Measurements from ENCODE around the gene DERL2.
A peak's percentile ranks its signal among the peaks of the same experiment; 100 is the strongest.

The DERL2 gene

DNA sequence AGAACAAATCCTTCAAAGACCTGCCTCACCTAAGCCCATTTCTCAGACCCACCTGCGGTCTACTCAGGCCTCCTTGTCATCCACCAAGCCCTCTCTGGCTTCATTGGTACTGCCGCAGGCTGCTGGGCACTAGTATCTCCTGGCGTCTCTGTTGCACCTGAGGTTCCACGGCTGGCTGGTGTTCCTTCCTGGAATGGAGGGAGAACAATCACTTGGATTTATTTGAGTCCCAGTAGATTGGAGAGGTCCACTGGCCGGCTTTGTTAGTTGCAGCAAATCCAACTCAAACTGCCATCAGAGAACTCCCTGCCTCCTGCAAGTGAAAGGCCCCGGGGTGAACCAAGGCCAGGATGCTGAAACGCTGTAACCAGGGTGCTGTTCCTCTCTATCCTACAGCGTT, 15.7 kb upstream of the DERL2 start:
- DNase-seq (ENCODE audit: low read depth in 2 of 2), result no peak

DNA sequence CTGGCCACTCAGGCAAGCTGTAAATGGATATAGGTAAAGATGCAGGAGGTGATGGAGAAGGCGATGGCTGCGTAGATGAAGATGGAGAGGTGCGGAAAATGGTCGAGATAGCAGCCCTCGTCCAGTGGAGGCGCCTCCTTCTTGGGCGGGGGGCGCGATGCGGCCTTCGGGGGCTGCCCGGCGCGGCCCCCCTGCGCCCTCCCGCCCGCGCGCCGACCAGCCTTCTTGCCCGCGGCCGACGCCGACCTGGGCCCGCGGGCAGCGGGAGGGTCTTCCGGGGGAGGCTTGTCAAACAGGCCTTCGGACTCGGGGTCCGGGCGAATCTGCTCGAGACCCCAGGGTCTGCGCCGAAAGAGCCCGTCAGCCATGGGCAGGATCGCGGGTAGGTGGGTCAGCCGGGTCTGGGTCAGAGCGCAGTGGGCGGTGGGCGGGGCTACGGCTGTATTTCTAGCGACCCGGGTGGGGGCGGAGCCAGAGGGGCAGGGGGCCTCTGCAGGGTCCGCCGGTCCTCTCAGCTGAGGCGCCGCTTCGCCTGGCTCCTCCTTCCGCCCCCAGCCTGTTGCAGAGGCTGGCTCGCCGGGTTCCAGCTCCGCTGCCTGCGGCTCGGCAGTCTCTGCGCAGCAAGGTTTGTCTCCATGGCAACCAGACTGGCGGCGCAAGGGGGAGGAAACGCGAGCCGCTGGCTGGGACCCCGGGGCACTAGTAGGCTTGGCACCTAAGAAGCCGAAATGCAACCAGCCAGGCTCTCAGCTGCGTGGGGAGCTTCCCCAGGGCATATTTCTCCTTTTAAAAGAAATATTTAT, 14.8 kb upstream of the DERL2 start:
- DNase-seq (ENCODE audit: low read depth in 2 of 2), result peak; percentile 51 to 63

DNA sequence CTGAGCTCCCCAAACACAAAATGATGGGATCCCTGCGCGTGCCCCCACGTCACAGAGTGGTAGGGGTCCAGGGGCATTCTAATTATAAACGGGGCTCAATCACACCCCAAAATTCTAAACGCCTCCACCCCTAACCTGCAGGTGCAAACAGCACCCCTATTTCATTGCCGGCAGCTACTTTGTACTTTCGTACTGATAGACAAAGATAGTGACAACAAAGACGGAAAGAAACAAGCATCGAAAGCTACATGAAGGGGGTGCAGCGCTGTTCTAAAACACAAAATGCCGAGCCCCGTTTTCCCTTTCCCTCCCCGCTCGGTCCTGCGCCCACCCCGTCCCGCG, 14.2 kb upstream of the DERL2 start:
- DNase-seq (ENCODE audit: low read depth in 2 of 2), result no peak

DNA sequence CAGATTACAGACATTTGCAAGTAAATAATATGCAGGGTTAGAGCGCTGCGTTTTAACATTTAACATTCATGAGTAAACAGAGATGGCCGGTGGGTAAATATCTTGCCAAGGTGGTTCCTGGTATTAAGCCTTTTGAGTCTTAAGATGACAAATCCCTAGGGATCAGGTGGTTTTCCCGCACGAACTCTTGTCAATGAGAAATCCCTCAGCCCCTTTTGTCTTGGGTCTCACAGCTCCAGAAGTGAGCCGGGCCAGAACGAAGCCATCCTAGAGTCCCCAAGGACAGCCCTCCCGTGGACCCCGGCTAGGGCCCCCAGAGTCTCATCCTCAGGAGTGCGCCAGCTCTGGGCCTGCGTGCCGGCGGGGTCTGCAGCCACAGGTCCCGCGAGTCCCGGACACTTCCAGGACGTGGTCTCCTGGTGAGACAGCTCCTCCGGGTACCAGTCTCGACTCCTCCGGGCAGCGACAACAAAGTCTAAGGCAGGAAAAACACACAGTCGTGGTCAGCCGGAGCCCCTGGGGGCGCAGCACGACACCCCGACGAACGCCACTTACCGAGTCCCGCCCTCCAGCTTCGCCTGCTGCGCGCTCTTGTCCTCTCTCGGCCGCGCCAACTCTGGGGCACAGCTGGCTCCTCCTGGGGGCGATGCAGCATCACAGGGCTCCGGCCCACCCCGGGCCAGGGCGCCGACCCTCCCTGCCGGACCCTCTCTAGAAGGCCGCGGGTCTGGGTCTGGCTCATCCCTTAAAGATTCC, 13.7 kb upstream of the DERL2 start:
- no peak for DNase-seq (ENCODE audit: low read depth in 2 of 2)

DNA sequence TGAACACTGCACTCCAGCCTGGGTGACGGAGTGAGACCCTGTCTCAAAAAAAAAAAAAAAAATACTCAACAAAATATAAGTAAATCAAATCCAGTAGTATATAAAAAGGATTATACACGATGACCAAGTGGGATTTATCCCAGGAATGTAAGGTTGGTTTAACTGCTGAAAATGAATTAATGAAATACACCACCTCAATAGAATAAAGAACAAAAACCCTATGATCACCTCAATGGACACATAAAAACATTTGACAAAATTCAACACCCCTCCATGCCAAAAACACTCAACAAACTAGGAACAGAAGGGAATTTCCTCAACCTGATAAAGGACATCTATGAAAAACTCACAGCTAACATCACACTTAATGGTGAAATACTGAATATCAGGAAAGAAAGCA, 7.0 kb upstream of the DERL2 start:
- DNase-seq (ENCODE audit: low read depth in 2 of 2), result no peak

DNA sequence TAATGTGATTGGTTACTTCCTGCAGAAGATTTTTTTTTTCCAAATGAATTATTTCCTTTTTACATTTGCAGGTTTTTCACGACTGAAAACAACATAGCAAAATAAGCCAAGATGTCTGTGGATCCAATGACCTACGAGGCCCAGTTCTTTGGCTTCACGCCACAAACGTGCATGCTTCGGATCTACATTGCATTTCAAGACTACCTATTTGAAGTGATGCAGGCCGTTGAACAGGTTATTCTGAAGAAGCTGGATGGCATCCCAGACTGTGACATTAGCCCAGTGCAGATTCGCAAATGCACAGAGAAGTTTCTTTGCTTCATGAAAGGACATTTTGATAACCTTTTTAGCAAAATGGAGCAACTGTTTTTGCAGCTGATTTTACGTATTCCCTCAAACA, 2.8 kb upstream of the DERL2 start:
- DNase-seq (ENCODE audit: low read depth in 2 of 2), result no peak

DNA sequence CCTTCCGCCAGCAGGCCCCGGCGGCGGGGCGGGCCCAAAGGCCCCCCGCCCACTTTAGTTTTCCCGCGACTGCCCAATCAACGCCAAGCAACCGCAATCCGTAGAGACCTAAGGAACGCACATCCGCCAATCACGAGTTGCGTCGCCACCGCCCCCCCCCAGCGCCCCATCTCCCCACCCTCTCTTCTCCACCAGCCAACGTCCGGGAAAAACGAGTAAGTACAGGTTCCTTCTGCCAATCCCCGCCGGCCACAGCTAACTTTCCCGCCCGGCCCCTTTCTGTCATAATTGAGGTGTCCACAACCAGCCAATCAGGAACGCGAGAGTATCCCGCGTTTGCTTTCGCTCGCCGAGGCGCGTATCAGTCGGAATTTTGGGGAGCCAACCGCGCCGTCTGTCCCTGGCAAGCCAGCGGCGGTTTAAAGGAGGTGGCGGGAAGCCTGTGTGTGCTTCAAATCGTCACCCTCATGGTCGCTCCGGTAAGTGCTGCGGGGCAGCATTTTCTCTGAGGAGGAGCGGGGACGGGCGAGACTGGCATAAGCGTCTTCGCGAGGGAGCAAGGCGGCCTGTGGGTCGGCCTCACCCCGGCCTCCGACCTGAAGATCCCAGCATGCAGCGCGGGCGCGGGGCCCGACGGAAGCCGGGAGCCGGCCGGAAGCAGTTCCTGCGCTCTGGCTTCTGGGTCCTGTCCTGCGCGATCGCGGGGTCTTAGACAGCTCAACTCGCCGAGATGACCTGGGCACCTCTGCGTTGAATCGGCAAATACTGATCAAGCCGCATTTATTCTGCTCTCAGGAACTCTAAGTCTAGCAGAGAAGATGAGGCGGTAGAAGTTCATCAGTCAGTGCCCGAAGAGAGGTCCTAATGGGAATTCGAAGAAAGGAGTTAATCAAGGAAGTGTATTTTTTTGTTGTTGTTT, 487 bp upstream of the DERL2 start, which contains the start of gene MIS12:
TSS of gene MIS12 (plus strand) at position 361 of the 919 bp plus-strand sequence. CDS start 2,297 bp downstream, outside the sequence.
- DNase-seq (ENCODE audit: low read depth in 2 of 2), result peak; percentile 92 to 97

DNA sequence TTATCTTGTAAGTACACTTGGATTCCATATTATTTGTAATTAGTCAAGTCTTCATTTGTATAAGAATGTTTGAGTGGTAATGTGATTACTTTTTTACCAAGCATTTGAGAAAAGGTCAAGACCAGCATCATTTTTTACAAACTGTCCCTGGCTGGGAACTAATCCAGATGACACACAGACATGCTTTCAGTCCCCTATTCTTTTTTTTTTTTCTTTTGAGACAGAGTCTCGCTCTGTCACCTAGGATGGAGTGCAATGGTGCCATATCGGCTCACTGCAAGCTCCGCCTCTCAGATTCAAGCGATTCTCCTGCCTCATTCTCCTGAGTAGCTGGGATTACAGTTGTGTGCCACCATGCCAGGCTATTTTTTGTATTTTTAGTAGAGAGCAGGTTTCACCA, 4.5 kb downstream of the DERL2 start:
- DNase-seq (ENCODE audit: low read depth in 2 of 2), result no peak

DNA sequence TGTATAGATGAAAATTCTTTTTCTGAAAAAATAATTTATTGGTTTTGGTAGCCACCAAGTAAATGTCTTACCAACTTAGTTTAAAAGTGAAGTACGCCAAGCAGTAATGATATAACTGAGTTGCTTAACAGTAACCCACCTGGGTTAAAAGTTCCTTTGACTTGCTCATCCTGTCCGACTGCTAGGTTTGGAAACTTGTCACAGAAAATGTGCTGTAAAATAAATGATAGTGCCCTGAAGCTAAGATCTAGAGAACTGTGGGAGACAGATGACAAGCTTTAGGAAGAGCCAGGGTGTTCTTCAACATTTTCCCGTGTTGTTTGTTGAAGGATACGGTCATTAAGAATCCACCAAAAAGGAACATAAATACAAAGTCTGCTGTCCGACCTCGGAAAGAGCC, 5.0 kb downstream of the DERL2 start:
- DNase-seq (ENCODE audit: low read depth in 2 of 2), result no peak

DNA sequence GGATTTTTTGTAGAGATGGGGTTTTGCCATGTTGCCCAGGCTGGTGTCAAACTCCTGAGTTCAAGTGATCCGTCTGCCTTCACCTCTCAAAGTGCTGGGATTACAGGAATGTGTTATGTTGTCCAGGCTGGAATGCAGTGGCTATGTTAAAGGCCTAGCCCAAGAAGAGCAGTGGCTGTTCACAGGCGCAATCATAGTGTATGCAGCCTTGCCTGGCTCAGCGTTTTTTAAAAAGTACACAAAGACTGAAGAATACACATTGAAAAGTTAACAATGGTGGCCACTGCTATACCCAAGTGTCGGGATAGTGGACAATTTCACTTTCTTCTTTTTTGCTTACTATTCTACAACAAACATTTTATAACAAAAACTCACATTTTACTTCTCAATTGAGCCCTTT, 7.0 kb downstream of the DERL2 start:
- no peak for DNase-seq (ENCODE audit: low read depth in 2 of 2)

DNA sequence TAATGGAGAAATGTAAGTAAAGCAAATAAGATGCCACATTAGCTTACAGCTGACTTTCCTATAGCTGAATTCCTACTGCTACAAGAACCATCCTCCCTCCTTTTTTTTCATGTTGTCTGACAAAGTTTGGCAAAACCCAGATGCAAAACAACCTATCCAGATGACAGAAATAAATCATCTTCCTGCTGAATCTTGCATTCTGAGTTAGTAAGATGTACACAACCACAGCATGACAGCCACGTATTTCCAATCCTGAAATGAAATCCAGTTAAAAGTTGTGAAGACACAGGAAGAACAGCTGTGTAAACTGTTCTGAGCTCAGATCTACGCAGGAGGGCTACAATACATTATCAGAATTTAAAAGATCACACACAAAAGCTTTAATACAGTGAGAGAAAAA, 12.1 kb downstream of the DERL2 start:
- no peak for DNase-seq (ENCODE audit: low read depth in 2 of 2)

DNA sequence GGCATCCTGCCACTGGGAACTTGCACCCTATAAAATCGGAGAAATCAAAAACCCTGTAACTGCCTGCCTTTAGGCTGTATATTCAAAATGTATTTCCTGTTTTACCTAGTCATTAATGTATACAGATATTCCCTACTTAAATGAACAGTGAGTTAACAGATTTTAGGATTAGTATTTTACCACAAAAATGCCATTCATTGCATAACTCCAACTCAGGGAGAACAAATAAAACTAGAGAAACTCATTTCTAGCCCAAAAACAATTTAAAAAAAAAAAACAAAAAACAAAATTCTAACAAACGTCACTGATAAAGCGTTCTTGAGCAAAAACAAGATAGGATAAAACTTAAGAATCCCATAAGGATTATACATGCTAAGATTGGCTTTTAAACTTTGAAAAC, 13.5 kb downstream of the DERL2 start:
- no peak for DNase-seq (ENCODE audit: low read depth in 2 of 2)

DNA sequence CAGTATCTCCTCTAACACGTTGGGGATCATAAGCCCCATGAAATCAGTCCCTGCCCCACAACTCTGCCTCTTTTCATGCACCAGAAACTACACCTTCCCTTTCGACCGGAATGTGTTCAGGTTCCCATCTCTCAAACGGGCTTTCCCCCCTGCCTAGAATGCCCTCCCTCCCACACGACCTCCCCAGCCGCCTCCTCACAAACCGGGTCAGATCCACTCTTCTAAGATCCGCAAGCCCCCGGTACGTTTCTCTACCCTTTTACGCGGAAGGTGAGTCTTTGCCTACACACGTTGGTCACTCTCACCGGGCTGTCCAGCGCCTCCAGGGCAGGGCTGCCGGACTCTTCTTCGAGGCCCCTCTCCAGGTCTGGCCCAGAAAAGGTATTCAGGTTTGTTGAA, 17.9 kb downstream of the DERL2 start:
- DNase-seq (ENCODE audit: low read depth in 2 of 2), result no peak

DNA sequence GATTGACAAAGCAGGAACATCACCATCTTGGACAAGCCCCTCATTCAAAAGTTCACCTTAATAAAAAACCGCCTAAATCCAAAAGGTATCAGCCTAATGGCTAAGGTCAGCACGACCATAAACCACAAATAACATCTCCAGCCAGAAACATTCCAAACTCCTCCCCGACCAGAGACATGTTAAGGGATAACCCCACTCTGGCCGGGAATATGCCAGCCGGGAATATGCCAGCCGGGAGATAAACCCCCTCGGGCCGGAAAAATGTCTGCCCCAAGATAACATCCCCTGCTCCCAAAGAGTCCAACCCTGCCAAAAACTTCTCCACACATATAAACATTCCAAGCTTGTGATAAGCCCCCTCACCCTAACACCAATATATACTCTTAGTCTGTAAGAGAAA, 18.6 kb downstream of the DERL2 start:
- no peak for DNase-seq (ENCODE audit: low read depth in 2 of 2)

DNA sequence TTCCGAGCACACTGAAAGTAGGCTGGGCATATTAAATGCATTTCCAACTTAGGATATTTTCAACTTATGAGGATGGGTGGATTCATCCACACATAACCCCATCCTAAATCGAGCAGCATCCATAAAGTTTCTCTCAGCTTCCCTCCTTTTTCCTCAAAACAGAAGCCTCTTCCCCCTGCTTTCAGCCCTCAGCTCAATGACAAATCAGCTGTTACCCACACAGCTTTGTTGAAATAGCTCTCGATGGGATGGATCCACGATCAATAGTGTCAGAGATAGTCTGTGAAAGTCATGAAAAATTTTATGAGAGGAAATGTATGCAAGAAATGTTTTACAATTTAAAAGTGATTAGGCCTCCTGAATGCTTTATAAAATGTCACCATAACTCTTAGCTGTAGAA, 19.7 kb downstream of the DERL2 start:
- DNase-seq (ENCODE audit: low read depth in 2 of 2), result no peak

DNA sequence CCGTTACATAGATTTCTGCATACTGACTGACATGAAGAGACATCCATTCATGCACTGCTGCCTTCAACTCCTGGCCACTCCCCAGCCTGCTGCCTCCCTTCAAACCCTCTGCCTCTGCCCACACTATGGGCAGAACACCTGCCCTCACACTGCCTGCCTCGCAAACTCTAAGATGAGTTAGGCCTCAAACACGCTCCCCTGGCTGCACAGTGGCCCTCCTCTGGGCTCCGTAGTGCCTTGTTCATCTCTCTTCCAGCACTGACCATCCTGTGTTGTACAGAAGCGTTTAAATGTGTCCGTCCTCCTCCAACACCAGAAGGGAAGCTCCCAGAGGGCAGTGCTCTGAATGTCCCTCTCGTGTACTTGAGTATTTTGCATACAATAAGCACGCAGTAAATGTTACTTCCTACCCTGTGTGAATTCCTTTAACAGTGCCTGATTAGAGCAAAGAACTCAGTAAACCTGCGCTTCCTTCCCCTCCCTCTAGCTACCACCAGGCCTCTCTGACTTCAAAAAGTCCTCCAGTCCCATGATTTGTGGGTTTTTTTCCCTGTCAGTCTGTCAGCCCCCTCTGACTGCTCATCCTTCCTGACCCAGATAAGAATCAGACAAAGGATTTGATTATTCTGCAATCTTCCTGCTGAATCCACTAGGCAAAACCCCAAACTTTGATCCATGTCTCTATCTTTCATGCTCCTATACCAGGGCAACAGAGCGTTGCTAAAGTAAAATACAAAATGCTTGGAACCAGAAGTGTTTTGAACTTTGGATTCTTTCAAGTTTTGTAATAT, 21.1 kb downstream of the DERL2 start:
- no peak for DNase-seq (ENCODE audit: low read depth in 2 of 2)

DNA sequence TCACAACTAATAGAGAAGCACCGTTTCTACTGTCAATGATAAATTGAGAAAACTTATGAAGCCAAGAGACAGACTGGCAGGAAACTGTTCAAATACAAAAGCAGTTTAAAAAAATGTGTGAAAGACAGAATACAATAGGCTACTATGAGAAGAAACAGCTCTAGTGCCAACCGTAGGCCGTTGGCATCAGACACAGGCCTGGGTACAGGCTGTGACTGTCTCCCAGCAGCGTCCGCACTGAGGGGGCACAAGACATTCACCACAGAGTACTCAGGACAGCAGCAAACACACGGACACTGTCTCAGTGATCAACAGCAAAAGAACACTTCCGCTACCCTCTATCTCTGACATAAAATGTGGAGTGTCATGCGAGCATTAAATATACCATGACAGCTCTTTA, 39.2 kb downstream of the DERL2 start:
- DNase-seq (ENCODE audit: low read depth in 2 of 2), result no peak

DNA sequence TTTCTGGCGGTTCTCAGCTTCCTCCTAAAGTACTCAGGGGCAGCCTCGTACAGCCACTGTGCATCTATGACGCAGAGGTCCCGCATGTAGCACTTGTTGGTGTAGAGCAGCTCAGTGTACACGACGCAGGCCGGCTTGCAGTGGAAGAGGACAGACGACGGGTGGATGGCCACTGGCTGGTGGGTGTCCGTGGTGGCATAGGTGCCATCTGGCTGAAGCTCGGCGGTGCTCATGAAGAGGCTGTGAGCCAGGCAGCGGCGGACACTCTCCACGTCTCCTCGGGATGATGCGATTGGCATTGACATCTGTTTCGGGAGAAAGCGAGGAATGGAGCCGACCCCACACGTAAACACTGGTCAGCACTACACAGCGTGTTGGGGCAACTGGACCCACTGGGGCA, 41.8 kb downstream of the DERL2 start:
- DNase-seq (ENCODE audit: low read depth in 2 of 2), result no peak

DNA sequence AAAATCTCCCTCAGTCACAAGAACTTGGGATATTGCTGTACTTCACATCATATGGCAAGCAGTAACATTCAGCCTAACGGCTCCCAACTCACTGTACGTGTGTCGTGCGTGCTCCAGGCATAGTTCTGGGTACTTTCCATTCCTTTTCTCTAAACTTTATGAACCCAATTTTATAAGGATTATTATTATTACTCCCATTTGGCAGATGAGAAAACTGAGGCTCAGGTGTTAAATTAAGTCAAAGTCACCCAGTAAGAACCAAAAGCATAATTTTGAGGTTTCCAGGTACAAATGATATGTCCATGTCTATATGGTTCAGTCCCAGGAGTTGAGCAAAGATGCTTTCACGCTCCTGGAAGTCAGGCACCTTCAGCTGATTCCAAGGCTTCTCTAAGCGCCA, 42.2 kb downstream of the DERL2 start:
- no peak for DNase-seq (ENCODE audit: low read depth in 2 of 2)

DNA sequence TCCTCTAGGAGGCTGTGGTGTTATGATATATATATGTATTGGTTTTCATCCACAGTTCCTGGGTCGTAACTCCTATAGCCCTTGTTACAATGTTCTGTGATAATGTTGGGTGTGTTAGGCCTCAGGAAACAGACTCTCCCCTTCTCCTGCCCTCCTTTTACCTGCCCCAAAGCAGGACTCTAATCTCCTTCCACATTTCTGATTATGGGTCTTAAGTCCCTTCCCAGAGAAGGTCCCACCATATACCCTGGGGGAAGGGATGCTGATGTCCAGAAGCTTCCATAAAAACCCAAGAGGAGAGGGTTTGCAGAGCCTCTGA, 46.6 kb downstream of the DERL2 start:
- no peak for DNase-seq (ENCODE audit: low read depth in 2 of 2)

DNA sequence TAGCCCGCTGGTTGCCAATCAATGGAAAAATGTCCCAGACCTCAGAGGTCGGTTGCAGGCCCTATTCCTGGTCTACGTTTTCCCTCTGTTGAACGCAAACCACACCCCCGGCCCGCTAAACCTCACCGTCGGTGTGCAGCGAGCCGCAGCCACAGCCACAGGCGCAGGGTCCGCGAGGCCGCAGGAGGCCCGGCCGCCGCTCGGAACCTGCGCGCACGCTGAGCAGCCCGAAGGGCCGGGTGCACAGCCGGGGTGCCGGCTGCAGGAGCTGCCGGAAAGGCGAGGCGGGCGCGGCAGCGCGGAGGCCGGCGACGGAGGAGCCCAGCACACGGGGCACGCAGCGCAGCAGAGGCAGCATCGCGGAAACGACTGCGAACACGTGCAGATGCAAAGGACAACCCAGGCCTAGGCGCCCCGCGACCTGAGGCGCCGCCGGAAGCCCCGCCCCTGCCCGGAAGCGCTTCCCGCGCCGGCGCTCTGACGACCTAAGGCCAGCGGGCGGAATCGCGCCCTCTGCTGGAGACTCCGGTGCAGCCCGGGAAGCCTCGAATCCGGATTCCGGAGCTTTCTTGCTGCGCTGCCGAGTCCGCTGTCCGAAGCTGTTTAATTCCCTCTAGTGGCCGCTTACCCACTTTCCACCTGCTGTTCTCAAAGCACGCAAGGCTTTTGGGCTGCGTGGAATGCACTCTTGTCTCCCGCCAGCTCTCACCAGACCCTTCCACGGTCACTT, 47.1 kb downstream of the DERL2 start, which contains the start of gene C1QBP:
TSS of gene C1QBP (minus strand) at position 440 of the 730 bp plus-strand sequence. CDS start at position 358, 82 bp downstream.
- DNase-seq (ENCODE audit: low read depth in 2 of 2), result peak; percentile 77 to 79
